GM23338 (cell line): Measurements from ENCODE around the gene CD180. TPM values are rescaled to one million over a fixed set of nuclear protein-coding genes. Genes with fewer than 3 reads are reported as not detected.

Experiments
- ATAC-seq: fragments of 200-7000 bp; cut with Tn5 transposase; 3 replicates; pipeline ENCODE4 v1.9.1; 2020
- DNase-seq: peaks from one replicate; pipeline ENCODE4 v3.0.0-alpha.2; 2015; ENCODE audit warnings: low spot score
- H2AFZ ChIP-seq: fragments of 200-600 bp; sonication (generic); 2 replicates; pipeline ENCODE4 v1.8.0; 2016; ENCODE audit warnings: antibody characterized with exemption, mild to moderate bottlenecking, moderate library complexity
- H3F3A ChIP-seq: fragments of 200-600 bp; sonication (generic); replicated peaks from 2 replicates; pipeline ENCODE4 v1.8.0; 2017; ENCODE audit warnings: antibody characterized with exemption, mixed run types, low read depth
- H3K27ac ChIP-seq: fragments of 200-600 bp; sonication (generic); 2 replicates; pipeline ENCODE4 v1.6.1; 2016; ENCODE audit warnings: low read depth
- H3K27me3 ChIP-seq: fragments of 200-600 bp; sonication (generic); 2 replicates; pipeline ENCODE4 v1.8.0; 2016; ENCODE audit warnings: mild to moderate bottlenecking, mixed run types, moderate library complexity; ENCODE audit not compliant: insufficient read depth
- H3K36me3 ChIP-seq: fragments of 200-600 bp; sonication (generic); 2 replicates; pipeline ENCODE4 v1.8.0; 2016; ENCODE audit warnings: mild to moderate bottlenecking; ENCODE audit not compliant: insufficient read depth
- H3K4me1 ChIP-seq: fragments of 200-600 bp; sonication (generic); 2 replicates; pipeline ENCODE4 v1.8.0; 2016; ENCODE audit warnings: mild to moderate bottlenecking, moderate library complexity; ENCODE audit not compliant: insufficient read depth
- H3K4me2 ChIP-seq: fragments of 200-600 bp; sonication (generic); 2 replicates; pipeline ENCODE4 v1.7.1; 2017; ENCODE audit warnings: mixed run types
- H3K4me3 ChIP-seq: fragments of 200-600 bp; sonication (generic); 2 replicates; pipeline ENCODE4 v1.6.1; 2016; ENCODE audit warnings: mixed run types
- H3K79me2 ChIP-seq: fragments of 200-600 bp; sonication (generic); replicated peaks from 2 replicates; pipeline ENCODE4 v1.8.0; 2017; ENCODE audit warnings: mild to moderate bottlenecking; ENCODE audit not compliant: insufficient read depth
- H3K9me2 ChIP-seq: fragments of 200-600 bp; sonication (generic); 2 replicates; pipeline ENCODE4 v1.8.0; 2017; ENCODE audit not compliant: insufficient read depth
- H4K20me1 ChIP-seq: fragments of 200-600 bp; sonication (generic); replicated peaks from 2 replicates; pipeline ENCODE4 v1.8.0; 2017; ENCODE audit warnings: mild to moderate bottlenecking; ENCODE audit not compliant: insufficient read depth
- H3K27ac Mint-ChIP-seq: 2 replicates; pipeline ENCODE4 v1.8.0; 2020; ENCODE audit warnings: inconsistent platforms, mild to moderate bottlenecking, moderate library complexity, mixed read lengths
- H3K27me3 Mint-ChIP-seq: 3 replicates; pipeline ENCODE4 v1.8.0; 2022; ENCODE audit warnings: low read depth, mild to moderate bottlenecking, moderate library complexity, mixed read lengths, inconsistent platforms; ENCODE audit not compliant: insufficient read depth, poor library complexity
- H3K36me3 Mint-ChIP-seq: 3 replicates; pipeline ENCODE4 v1.8.0; 2021; ENCODE audit warnings: low read depth, mild to moderate bottlenecking, inconsistent platforms, moderate library complexity, mixed read lengths
- H3K4me1 Mint-ChIP-seq: 3 replicates; pipeline ENCODE4 v1.8.0; 2020; ENCODE audit warnings: mild to moderate bottlenecking, inconsistent platforms, mixed read lengths
- H3K4me3 Mint-ChIP-seq: 3 replicates; pipeline ENCODE4 v1.8.0; 2021; ENCODE audit warnings: moderate library complexity, mild to moderate bottlenecking, inconsistent platforms, mixed read lengths
- H3K9me3 Mint-ChIP-seq: 3 replicates; pipeline ENCODE4 v1.8.0; 2020; ENCODE audit warnings: moderate library complexity, mild to moderate bottlenecking, inconsistent platforms, mixed read lengths
- CTCF ChIP-seq, 2 experiments: fragments of 200-600 bp in 1 of 2; sonication (generic) in 1 of 2; conservative IDR thresholded peaks; 2 replicates each; pipeline versions ENCODE4 v1.5.1 to v1.6.1; 2016 to 2017; ENCODE audit warnings: antibody characterized with exemption in 2 of 2, low read depth in 2 of 2, mild to moderate bottlenecking in 2 of 2, moderate library complexity in 1 of 2
- JUNB ChIP-seq: IDR thresholded peaks from one replicate; pipeline ENCODE4 v1.6.1; 2016; ENCODE audit warnings: antibody characterized with exemption; ENCODE audit not compliant: unreplicated experiment
- NANOG ChIP-seq: IDR thresholded peaks from 2 replicates; pipeline ENCODE4 v1.6.1; 2016; ENCODE audit warnings: antibody characterized with exemption, borderline replicate concordance
- POLR2AphosphoS5 ChIP-seq: IDR thresholded peaks from 2 replicates; pipeline ENCODE4 v1.6.1; 2016; ENCODE audit warnings: antibody characterized with exemption, low read depth
- REST ChIP-seq: IDR thresholded peaks from one replicate; pipeline ENCODE4 v1.6.1; 2018; ENCODE audit warnings: antibody characterized with exemption; ENCODE audit not compliant: unreplicated experiment
- STAT1 ChIP-seq: IDR thresholded peaks from one replicate; pipeline ENCODE4 v1.6.1; 2016; ENCODE audit warnings: antibody characterized with exemption; ENCODE audit not compliant: unreplicated experiment
- ZNF114 ChIP-seq: fragments of 250-450 bp; sonication (Bioruptor Pico); IDR thresholded peaks from 2 replicates; pipeline ENCODE4 v1.5.0; 2020; ENCODE audit warnings: mild to moderate bottlenecking, moderate library complexity
- ZNF331 ChIP-seq: fragments of 250-450 bp; sonication (Bioruptor Pico); IDR thresholded peaks from 2 replicates; pipeline ENCODE4 v1.5.0; 2020; ENCODE audit warnings: low read depth, mild to moderate bottlenecking, moderate library complexity
- polyA plus RNA-seq: library from polyadenylated mRNA; unstranded; fragments of >200 nt; fragmentation: Nextera tagmentation; extraction: Ambion mirVana; gene quantifications from 2 replicates; pipeline ENCODE4 v1.2.1, GENCODE V29; 2016
- total RNA-seq: library from RNA; depleted of rRNA; stranded (reverse); fragments of >200 nt; shearing (Covaris generic); gene quantifications from 2 replicates; pipeline ENCODE4 v1.2.3, GENCODE V29; 2014
- TF ChIP-seq, protein P1 (sequence below): IDR thresholded peaks from 2 replicates; pipeline ENCODE4 v1.6.1; 2016; ENCODE audit warnings: antibody characterized with exemption
- TF ChIP-seq, protein P2 (sequence below): fragments of 250-450 bp; sonication (Bioruptor Pico); IDR thresholded peaks from 2 replicates; pipeline ENCODE4 v1.5.0; 2020; ENCODE audit warnings: mild to moderate bottlenecking, moderate library complexity

CD180 gene
- total and polyA plus RNA-seq, 2 experiments from 2014 or later, result not detected

- Mint-ChIP-seq H3K4me3 (no peak overlapping the region), H3K9me3 (peaks cover 8% of the 10 kb centered on the region), H3K36me3 (peaks cover 8% of the 10 kb centered on the region; the same call in 2 of the 3 replicates), H3K27ac (no peak overlapping the region), H3K4me1 (peaks cover 10% of the 10 kb centered on the region), H3K27me3 (peaks cover 2% of the 10 kb centered on the region)
- no peaks in the 10 kb centered on the region for H3K27me3 ChIP-seq
- no peak overlapping the region for H3K4me2 ChIP-seq
- no peak overlapping the region for H3K27ac ChIP-seq
- TF ChIP-seq NANOG, result no peak
- TF ChIP-seq JUNB, result no peak
- no peak for TF ChIP-seq REST
- TF ChIP-seq, protein P1, sequence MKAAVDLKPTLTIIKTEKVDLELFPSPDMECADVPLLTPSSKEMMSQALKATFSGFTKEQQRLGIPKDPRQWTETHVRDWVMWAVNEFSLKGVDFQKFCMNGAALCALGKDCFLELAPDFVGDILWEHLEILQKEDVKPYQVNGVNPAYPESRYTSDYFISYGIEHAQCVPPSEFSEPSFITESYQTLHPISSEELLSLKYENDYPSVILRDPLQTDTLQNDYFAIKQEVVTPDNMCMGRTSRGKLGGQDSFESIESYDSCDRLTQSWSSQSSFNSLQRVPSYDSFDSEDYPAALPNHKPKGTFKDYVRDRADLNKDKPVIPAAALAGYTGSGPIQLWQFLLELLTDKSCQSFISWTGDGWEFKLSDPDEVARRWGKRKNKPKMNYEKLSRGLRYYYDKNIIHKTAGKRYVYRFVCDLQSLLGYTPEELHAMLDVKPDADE, result no peak
- no peak for TF ChIP-seq ZNF114 (CRISPR knock-in tag)
- no peak for TF ChIP-seq POLR2AphosphoS5
- no peak for TF ChIP-seq STAT1
- no peaks in the 10 kb centered on the region for H3K79me2 ChIP-seq
- no peak for ATAC-seq
- no peak overlapping the region for H2AFZ ChIP-seq
- H3K4me3 ChIP-seq, result no peak overlapping the region
- no peaks in the 10 kb centered on the region; the same call in 1 of the 2 replicates for H3F3A ChIP-seq
- no peaks in the 10 kb centered on the region for H4K20me1 ChIP-seq
- no peaks in the 10 kb centered on the region for H3K9me2 ChIP-seq
- H3K4me1 ChIP-seq, result peaks cover 7% of the 10 kb centered on the region; the same call in 1 of the 2 replicates
- no peaks in the 10 kb centered on the region; the same call in 1 of the 2 replicates for H3K36me3 ChIP-seq
- no peak for DNase-seq
These were observed 19.7 kb downstream of the CD180 start for GRCh38 chr5:67176936-67177335.

DNA sequence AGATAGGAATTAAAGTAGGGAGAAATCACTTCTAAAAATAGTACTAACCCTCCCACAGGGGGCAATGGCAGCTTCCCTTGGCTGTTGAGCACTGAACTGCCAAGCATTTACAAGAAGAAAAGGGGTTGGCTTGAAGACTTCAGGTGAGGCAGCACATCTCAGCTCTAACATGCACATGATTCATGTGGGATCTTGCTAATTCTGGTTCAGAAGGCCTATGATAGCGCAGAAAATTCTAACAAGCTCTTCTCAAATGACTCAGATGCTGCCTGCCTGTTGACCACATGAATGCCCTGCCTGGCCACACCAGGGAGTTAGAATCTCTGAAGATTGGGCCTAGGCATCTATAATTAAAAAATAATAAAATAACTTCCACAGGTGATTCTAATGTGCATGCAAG, 22.6 kb downstream of the CD180 start:
- no peaks in the 10 kb centered on the region; the same call in 1 of the 2 replicates for H3K36me3 ChIP-seq
- peaks cover 8% of the 10 kb centered on the region; the same call in 2 of the 3 replicates for H3K36me3 Mint-ChIP-seq
- TF ChIP-seq STAT1 (no peak), CTCF (conservative IDR thresholded peaks at IDR 0.05; ENCODE audit: low read depth in 2 of 2) (no peak), ZNF331 (CRISPR knock-in tag) (no peak)
- TF ChIP-seq, protein P2, sequence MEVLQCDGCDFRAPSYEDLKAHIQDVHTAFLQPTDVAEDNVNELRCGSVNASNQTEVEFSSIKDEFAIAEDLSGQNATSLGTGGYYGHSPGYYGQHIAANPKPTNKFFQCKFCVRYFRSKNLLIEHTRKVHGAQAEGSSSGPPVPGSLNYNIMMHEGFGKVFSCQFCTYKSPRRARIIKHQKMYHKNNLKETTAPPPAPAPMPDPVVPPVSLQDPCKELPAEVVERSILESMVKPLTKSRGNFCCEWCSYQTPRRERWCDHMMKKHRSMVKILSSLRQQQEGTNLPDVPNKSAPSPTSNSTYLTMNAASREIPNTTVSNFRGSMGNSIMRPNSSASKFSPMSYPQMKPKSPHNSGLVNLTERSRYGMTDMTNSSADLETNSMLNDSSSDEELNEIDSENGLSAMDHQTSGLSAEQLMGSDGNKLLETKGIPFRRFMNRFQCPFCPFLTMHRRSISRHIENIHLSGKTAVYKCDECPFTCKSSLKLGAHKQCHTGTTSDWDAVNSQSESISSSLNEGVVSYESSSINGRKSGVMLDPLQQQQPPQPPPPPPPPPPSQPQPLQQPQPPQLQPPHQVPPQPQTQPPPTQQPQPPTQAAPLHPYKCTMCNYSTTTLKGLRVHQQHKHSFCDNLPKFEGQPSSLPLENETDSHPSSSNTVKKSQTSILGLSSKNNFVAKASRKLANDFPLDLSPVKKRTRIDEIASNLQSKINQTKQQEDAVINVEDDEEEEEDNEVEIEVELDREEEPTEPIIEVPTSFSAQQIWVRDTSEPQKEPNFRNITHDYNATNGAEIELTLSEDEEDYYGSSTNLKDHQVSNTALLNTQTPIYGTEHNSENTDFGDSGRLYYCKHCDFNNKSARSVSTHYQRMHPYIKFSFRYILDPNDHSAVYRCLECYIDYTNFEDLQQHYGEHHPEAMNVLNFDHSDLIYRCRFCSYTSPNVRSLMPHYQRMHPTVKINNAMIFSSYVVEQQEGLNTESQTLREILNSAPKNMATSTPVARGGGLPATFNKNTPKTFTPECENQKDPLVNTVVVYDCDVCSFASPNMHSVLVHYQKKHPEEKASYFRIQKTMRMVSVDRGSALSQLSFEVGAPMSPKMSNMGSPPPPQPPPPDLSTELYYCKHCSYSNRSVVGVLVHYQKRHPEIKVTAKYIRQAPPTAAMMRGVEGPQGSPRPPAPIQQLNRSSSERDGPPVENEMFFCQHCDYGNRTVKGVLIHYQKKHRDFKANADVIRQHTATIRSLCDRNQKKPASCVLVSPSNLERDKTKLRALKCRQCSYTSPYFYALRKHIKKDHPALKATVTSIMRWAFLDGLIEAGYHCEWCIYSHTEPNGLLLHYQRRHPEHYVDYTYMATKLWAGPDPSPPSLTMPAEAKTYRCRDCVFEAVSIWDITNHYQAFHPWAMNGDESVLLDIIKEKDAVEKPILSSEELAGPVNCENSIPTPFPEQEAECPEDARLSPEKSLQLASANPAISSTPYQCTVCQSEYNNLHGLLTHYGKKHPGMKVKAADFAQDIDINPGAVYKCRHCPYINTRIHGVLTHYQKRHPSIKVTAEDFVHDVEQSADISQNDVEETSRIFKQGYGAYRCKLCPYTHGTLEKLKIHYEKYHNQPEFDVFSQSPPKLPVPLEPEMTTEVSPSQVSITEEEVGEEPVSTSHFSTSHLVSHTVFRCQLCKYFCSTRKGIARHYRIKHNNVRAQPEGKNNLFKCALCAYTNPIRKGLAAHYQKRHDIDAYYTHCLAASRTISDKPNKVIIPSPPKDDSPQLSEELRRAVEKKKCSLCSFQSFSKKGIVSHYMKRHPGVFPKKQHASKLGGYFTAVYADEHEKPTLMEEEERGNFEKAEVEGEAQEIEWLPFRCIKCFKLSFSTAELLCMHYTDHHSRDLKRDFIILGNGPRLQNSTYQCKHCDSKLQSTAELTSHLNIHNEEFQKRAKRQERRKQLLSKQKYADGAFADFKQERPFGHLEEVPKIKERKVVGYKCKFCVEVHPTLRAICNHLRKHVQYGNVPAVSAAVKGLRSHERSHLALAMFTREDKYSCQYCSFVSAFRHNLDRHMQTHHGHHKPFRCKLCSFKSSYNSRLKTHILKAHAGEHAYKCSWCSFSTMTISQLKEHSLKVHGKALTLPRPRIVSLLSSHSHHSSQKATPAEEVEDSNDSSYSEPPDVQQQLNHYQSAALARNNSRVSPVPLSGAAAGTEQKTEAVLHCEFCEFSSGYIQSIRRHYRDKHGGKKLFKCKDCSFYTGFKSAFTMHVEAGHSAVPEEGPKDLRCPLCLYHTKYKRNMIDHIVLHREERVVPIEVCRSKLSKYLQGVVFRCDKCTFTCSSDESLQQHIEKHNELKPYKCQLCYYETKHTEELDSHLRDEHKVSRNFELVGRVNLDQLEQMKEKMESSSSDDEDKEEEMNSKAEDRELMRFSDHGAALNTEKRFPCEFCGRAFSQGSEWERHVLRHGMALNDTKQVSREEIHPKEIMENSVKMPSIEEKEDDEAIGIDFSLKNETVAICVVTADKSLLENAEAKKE (CRISPR knock-in tag), result no peak

More for the DNA sequence above, 22.6 kb downstream of the CD180 start:
- Mint-ChIP-seq H3K9me3 (peaks cover 8% of the 10 kb centered on the region), H3K4me3 (no peak overlapping the region), H3K27me3 (no peaks in the 10 kb centered on the region), H3K4me1 (0 out of 3 replicates have a peak, but pooled peaks cover 4% of the 10 kb centered on the region), H3K27ac (no peak overlapping the region)
- Histone ChIP-seq H3F3A (no peaks in the 10 kb centered on the region), H3K4me2 (no peak overlapping the region), H3K9me2 (no peaks in the 10 kb centered on the region), H3K27me3 (no peaks in the 10 kb centered on the region), H3K27ac (no peak overlapping the region), H2AFZ (no peak overlapping the region), H3K4me1 (no peaks in the 10 kb centered on the region), H3K4me3 (no peak overlapping the region), H4K20me1 (no peaks in the 10 kb centered on the region), H3K79me2 (no peaks in the 10 kb centered on the region)
- no peak for ATAC-seq
- DNase-seq, result no peak
